Peyer's patch (tissue), 4 donors: Measurements from ENCODE around the gene RAD51B.
A peak's percentile ranks its signal among the peaks of the same experiment; 100 is the strongest.

Experiments used
- CTCF ChIP-seq, 6 experiments: fragments of 450-650 bp in 4 of 6; fragments of 200-600 bp in 2 of 6; sonication (generic) in 1 of 6; IDR thresholded peaks; one replicate each; pipeline ENCODE4 v1.5.1; 2017 to 2019; ENCODE audit warnings: antibody characterized with exemption in 6 of 6, mild to moderate bottlenecking in 3 of 6, moderate library complexity in 1 of 6
- POLR2A ChIP-seq, 2 donors: fragments of 450-650 bp; IDR thresholded peaks; one replicate each; pipeline ENCODE4 v1.5.1; 2017; ENCODE audit warnings: antibody characterized with exemption in 2 of 2, mild to moderate bottlenecking in 2 of 2, moderate library complexity in 2 of 2

DNA sequence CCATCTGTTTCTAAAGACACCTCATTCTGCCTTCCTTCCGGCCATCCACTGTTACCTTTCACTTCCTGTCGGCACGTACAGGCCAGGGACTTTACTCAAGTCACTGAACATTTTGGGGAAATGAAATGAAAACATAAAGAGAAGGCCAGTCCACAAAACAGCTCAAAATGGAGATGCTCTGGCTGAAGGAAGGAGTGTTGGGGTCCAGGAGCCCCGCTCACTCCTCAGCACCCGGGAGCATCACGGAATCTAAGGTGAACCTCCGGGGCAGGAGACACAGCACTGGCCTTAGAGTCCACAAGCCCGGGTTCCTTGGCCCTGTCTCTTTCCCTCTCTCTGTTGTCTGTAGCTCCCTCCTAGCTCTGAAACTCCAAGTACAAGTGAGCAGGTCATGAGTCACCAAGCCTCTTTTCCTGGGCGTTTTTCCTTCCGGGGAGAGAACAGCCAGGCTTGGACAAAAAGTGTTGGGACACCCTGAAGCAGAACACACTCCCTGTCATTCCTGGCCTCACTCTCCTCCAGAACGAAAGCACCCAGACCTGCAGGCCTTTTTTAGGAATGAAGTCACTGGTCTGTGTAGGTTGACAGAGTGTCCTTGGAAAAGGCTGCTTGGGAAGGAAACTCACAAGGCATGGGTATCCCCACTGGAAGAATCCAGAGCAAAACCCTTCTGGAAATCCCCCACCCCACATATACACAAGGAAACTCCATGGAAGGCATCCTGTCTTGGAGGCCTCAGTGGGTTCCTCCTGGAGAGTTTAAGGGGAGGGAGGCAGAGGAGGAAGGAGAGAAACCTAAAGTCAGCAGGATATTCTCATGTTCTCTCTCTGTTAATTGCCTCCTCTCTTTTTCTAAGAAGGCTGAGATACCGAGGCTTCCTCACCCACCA, 728.0 kb downstream of the RAD51B start:
- peak in 1 of 2 donors; percentile 9 for TF ChIP-seq POLR2A (IDR thresholded peaks at IDR 0.05)
- no peak for TF ChIP-seq CTCF (IDR thresholded peaks at IDR 0.05)
